NB4 (cell line): Measurements from ENCODE around the gene IMMP2L.

Experiments used
- CTCF ChIP-seq: IDR thresholded peaks from one replicate; pipeline ENCODE4 v1.5.1; 2012; ENCODE audit warnings: low read depth, low read length
- POLR2A ChIP-seq: IDR thresholded peaks from 2 replicates; pipeline ENCODE4 v1.6.1; 2011; ENCODE audit warnings: mild to moderate bottlenecking; ENCODE audit not compliant: insufficient read length; ENCODE audit errors: extremely low read depth

- TF ChIP-seq CTCF (no peak), POLR2A (no peak)
These were observed 617.2 kb downstream of the IMMP2L start for GRCh38 chr7:110944966-110945644.
